Pancreas (tissue), 10 donors: ENCODE results near the gene STON1. TPM values are rescaled to one million over a fixed set of nuclear protein-coding genes. Genes with fewer than 3 reads are reported as not detected.
"Not testable (repeated sequence)": the region's sequence is repeated elsewhere in the genome, so short reads cannot be mapped to it uniquely, and the experiment has no call there.

Source experiments
- ATAC-seq, 4 donors: fragments of 200-7000 bp; cut with Tn5 transposase; one replicate each; pipeline versions ENCODE4 v1.8.0 to v1.9.1; 2020; ENCODE audit warnings: mild to moderate bottlenecking in 4 of 4, moderate library complexity in 4 of 4
- DNase-seq, 6 donors: peaks; one replicate each; pipeline ENCODE4 v3.0.0-alpha.2; 2020
- FAIRE-seq: peaks from 2 replicates; lab custom pipeline; 2012; peaks lifted over from hg19 to GRCh38; lab: Jason Lieb, UNC
- H3K27ac ChIP-seq, 4 donors: fragments of 200-600 bp; sonication (generic); 1 replicate in 3 of 4; 2 replicates in 1 of 4; pipeline versions ENCODE4 v1.5.0 to v1.8.0; 2020
- H3K27me3 ChIP-seq, 4 donors: fragments of 200-600 bp; one replicate each; pipeline ENCODE4 v1.8.0; 2021
- H3K36me3 ChIP-seq, 3 donors: fragments of 200-600 bp; sonication (generic) in 1 of 3; one replicate each; pipeline versions ENCODE4 v1.5.0 to v1.8.0; 2020 to 2021
- H3K4me1 ChIP-seq, 3 donors: fragments of 200-600 bp; one replicate each; pipeline ENCODE4 v1.8.0; 2021
- H3K4me3 ChIP-seq, 4 donors: fragments of 200-600 bp; sonication (generic) in 2 of 4; one replicate each; pipeline versions ENCODE4 v1.5.0 to v1.8.0; 2020 to 2021
- H3K9me3 ChIP-seq, 4 donors: fragments of 200-600 bp; one replicate each; pipeline ENCODE4 v1.8.0; 2021
- WGBS, 2 donors: extraction: QIAGEN DNeasy Blood & Tissue Kit; methylation state at CpG; one replicate each; pipeline ENCODE4 v1.1.7; 2013; 5-methylcytosine and 5-hydroxymethylcytosine counted together
- intact Hi-C, 3 donors: fragments of 100-400 bp; cut with DNase I; formaldehyde crosslinking; loops; one replicate each; pipeline versions ENCODE4 v1.11.1 to v1.14.2; 2022
- polyA plus RNA-seq, 2 donors: library from polyadenylated mRNA; stranded (reverse); fragments of 200-250 nt; gene quantifications; one replicate each; pipeline ENCODE4 v1.2.3, GENCODE V29; 2013
- total RNA-seq, 6 donors: library from RNA; stranded (reverse); fragmentation: NEBNext Ultra II Directional in 4 of 6; extraction: Animal tissue kit (Norgen Biotek cat#: 25700) in 4 of 6; gene quantifications; one replicate each; pipeline versions ENCODE4 v1.2.1 to v1.2.4, GENCODE V29; 2021 to 2023
- TF ChIP-seq, protein P1 (sequence below), 4 donors: fragments of 200-600 bp; sonication (generic) in 3 of 4; IDR thresholded peaks; one replicate each; pipeline versions ENCODE4 v1.5.0 to v1.8.0; 2021; ENCODE audit warnings: antibody characterized with exemption in 4 of 4
- donor health status: healthy with polysubstance abuse.
- donor health status: DM: no; HTN: no; CAD: no; lungs with moderate emphysema.
- donor health status: DM: no; HTN: no; CAD: no.
- donor health status: control.
- donor health status: control.
- donor health status: Bipolar disorder and iron deficiency.
- donor health status: DM: yes; HTN: yes; CAD: no.
- donor health status: DM: no; HTN: no; CAD: no.
- donor health status: DM: no; HTN: no; CAD: no.
- donor health status: DM: yes; HTN: yes; CAD: no.

The STON1 gene
- total and polyA plus RNA-seq, 8 donors: 1.2 to 4.9 (median 2.1) TPM

- FAIRE-seq (no peak), DNase-seq (no peak), ATAC-seq (no peak)
- intact Hi-C loops: no loop called here
- TF ChIP-seq, protein P1, sequence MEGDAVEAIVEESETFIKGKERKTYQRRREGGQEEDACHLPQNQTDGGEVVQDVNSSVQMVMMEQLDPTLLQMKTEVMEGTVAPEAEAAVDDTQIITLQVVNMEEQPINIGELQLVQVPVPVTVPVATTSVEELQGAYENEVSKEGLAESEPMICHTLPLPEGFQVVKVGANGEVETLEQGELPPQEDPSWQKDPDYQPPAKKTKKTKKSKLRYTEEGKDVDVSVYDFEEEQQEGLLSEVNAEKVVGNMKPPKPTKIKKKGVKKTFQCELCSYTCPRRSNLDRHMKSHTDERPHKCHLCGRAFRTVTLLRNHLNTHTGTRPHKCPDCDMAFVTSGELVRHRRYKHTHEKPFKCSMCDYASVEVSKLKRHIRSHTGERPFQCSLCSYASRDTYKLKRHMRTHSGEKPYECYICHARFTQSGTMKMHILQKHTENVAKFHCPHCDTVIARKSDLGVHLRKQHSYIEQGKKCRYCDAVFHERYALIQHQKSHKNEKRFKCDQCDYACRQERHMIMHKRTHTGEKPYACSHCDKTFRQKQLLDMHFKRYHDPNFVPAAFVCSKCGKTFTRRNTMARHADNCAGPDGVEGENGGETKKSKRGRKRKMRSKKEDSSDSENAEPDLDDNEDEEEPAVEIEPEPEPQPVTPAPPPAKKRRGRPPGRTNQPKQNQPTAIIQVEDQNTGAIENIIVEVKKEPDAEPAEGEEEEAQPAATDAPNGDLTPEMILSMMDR (IDR thresholded peaks at IDR 0.05): no peak
- no peak overlapping the region for H3K4me3 ChIP-seq
- H3K27me3 ChIP-seq: no peaks in the 10 kb centered on the region
- no peaks in the 10 kb centered on the region for H3K4me1 ChIP-seq
- H3K9me3 ChIP-seq: no peaks in the 10 kb centered on the region
- 85 to 90% methylated on average over 2 of the region's 2 CpGs for WGBS, 2 donors
- no peaks in the 10 kb centered on the region for H3K36me3 ChIP-seq
- H3K27ac ChIP-seq: no peak overlapping the region
Measured at GRCh38 chr2:48619526-48619925, 89.6 kb downstream of the STON1 start.

- Histone ChIP-seq H3K27ac (no peak overlapping the region), H3K9me3 (no peaks in the 10 kb centered on the region), H3K36me3 (no peaks in the 10 kb centered on the region), H3K27me3 (no peaks in the 10 kb centered on the region), H3K4me1 (no peaks in the 10 kb centered on the region), H3K4me3 (no peak overlapping the region)
- no peak for ATAC-seq
- WGBS, 2 donors: 80 to 90% methylated on average over 7 of the region's 7 CpGs
- intact Hi-C loops: no loop called here
- FAIRE-seq: no peak
- TF ChIP-seq, protein P1 (IDR thresholded peaks at IDR 0.05): no peak
- no peak for DNase-seq
Measured at GRCh38 chr2:48620604-48621003, 90.7 kb downstream of the STON1 start.

DNA sequence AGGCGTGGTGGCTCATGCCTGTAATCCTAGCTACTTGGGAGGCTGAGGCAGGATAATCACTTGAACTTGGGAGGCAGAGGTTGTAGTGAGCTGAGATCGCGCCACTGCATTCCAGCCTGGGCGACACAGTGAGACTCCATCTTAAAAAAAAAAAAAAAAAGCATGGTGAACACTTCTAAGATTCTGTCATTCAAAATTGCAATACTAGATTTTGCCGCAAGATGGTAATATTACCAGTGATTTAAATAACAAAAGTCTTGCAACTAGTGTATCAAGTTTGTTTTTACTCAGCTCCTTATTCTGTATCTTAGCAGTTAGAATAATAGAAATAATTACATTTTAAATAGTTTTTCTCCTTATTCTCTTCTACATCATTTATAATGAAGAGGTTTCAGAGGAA is 92.7 kb downstream of the STON1 start:
- H3K4me1 ChIP-seq, FAIRE-seq, intact Hi-C loops, H3K4me3 ChIP-seq, ATAC-seq, H3K27me3 ChIP-seq, H3K36me3 ChIP-seq, H3K9me3 ChIP-seq, DNase-seq, H3K27ac ChIP-seq: not testable (repeated sequence)
- WGBS, 2 donors: 81 to 84% methylated on average over 5 of the region's 5 CpGs

- intact Hi-C loops: no loop called here
- Histone ChIP-seq H3K9me3 (no peaks in the 10 kb centered on the region), H3K27me3 (no peaks in the 10 kb centered on the region), H3K4me3 (no peak overlapping the region), H3K4me1 (no peaks in the 10 kb centered on the region), H3K27ac (no peak overlapping the region), H3K36me3 (no peaks in the 10 kb centered on the region)
- TF ChIP-seq, protein P1 (IDR thresholded peaks at IDR 0.05): no peak
- ATAC-seq (no peak), DNase-seq (no peak), FAIRE-seq (no peak)
- WGBS, 2 donors: 80 to 84% methylated on average over 2 of the region's 2 CpGs
Measured at GRCh38 chr2:48624696-48625095, 94.7 kb downstream of the STON1 start.

GRCh38 chr2:48626047-48626446 is 96.1 kb downstream of the STON1 start:
- TF ChIP-seq, protein P1 (IDR thresholded peaks at IDR 0.05): no peak
- Histone ChIP-seq H3K4me1 (no peaks in the 10 kb centered on the region), H3K9me3 (no peaks in the 10 kb centered on the region), H3K4me3 (no peak overlapping the region), H3K27me3 (no peaks in the 10 kb centered on the region), H3K27ac (no peak overlapping the region), H3K36me3 (no peaks in the 10 kb centered on the region)
- FAIRE-seq: no peak
- DNase-seq: no peak
- ATAC-seq: no peak
- intact Hi-C loops: no loop called here

GRCh38 chr2:48633143-48633542 is 103.2 kb downstream of the STON1 start:
- intact Hi-C loops: no loop called here
- Histone ChIP-seq H3K4me1 (no peaks in the 10 kb centered on the region), H3K9me3 (no peaks in the 10 kb centered on the region), H3K27ac (no peak overlapping the region), H3K4me3 (no peak overlapping the region), H3K27me3 (no peaks in the 10 kb centered on the region), H3K36me3 (no peaks in the 10 kb centered on the region)
- DNase-seq (no peak), FAIRE-seq (no peak), ATAC-seq (no peak)
- 10 to 12% methylated on average over 5 of the region's 5 CpGs for WGBS, 2 donors
- TF ChIP-seq, protein P1 (IDR thresholded peaks at IDR 0.05): no peak
